Prostate gland (tissue), 2 donors: ENCODE measurements around the gene SGK2.

ENCODE experiments used
- POLR2A ChIP-seq: fragments of 450-650 bp; IDR thresholded peaks from one replicate; pipeline ENCODE4 v1.6.1; 2016; ENCODE audit warnings: antibody characterized with exemption, mild to moderate bottlenecking
- POLR2AphosphoS5 ChIP-seq: sonication (generic); formaldehyde crosslinking; IDR thresholded peaks from one replicate; pipeline ENCODE4 v1.6.1; 2017; ENCODE audit warnings: antibody characterized with exemption
- TF ChIP-seq, protein P1 (sequence below), 4 experiments: fragments of 200-600 bp in 2 of 4; fragments of 450-650 bp in 2 of 4; sonication (generic) in 2 of 4; IDR thresholded peaks; 1 replicate in 3 of 4; 2 replicates in 1 of 4; pipeline ENCODE4 v1.5.1; 2016 to 2019; ENCODE audit warnings: antibody characterized with exemption in 4 of 4, mild to moderate bottlenecking in 2 of 4, moderate library complexity in 2 of 4

DNA sequence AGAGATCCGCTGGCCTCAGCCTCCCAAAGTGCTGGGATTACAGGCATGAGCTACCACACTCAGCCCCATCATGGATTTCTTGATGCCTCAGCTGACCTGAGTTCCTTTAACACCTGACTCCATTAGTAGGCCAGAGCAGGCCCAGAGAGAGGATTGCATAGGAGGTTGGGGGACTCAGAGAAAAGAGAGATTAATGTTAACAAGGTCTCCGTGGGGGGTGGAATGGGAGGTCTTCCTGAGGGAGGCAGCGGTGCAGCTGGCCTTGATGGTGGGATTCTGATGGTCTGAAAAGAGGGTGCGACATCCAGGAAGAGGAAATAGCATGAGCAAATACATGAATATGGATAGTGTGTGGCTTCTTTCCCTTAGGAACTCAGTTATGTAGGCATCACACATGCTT lies 9.9 kb downstream of the SGK2 start:
- TF ChIP-seq, protein P1, sequence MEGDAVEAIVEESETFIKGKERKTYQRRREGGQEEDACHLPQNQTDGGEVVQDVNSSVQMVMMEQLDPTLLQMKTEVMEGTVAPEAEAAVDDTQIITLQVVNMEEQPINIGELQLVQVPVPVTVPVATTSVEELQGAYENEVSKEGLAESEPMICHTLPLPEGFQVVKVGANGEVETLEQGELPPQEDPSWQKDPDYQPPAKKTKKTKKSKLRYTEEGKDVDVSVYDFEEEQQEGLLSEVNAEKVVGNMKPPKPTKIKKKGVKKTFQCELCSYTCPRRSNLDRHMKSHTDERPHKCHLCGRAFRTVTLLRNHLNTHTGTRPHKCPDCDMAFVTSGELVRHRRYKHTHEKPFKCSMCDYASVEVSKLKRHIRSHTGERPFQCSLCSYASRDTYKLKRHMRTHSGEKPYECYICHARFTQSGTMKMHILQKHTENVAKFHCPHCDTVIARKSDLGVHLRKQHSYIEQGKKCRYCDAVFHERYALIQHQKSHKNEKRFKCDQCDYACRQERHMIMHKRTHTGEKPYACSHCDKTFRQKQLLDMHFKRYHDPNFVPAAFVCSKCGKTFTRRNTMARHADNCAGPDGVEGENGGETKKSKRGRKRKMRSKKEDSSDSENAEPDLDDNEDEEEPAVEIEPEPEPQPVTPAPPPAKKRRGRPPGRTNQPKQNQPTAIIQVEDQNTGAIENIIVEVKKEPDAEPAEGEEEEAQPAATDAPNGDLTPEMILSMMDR (IDR thresholded peaks at IDR 0.05) = no peak
- TF ChIP-seq POLR2AphosphoS5 (no peak), POLR2A (no peak)
